Endothelial cell of umbilical vein (primary cell): ENCODE results near the gene CUL3. TPM values are rescaled to one million over a fixed set of nuclear protein-coding genes. Genes with fewer than 3 reads are reported as not detected.

Experiments
- BruUV-seq: library from RNA; stranded (reverse); fragments of 400-500 nt; replicated peaks from 2 replicates; lab custom pipeline; 2021; lab: Mats Ljungman, UMichigan
- CTCF ChIA-PET: fragments of 300-600, 350-600 bp; sonication (Branson Sonifier 250); formaldehyde crosslinking; loops from one replicate; lab custom pipeline; 2021; ENCODE audit warnings: antibody characterized with exemption, inconsistent platforms; lab: Charles Lee
- POLR2A ChIA-PET: fragments of 300-600, 350-600 bp; sonication (Branson Sonifier 250); formaldehyde crosslinking; loops from one replicate; lab custom pipeline; 2021; ENCODE audit warnings: antibody characterized with exemption, inconsistent platforms; lab: Charles Lee
- DNase-seq: peaks from one replicate; pipeline ENCODE4 v3.0.0-alpha.2; 2011; ENCODE audit warnings: low read depth, low spot score
- FAIRE-seq: peaks from 2 replicates; lab custom pipeline; 2011; peaks lifted over from hg19 to GRCh38; lab: Jason Lieb, UNC
- H2AFZ ChIP-seq: 2 replicates; pipeline ENCODE4 v1.6.0; 2012; ENCODE audit warnings: low read depth, low read length, control low read depth, inconsistent platforms
- H3K27ac ChIP-seq: 2 replicates; pipeline ENCODE4 v1.5.1; 2011; ENCODE audit warnings: low read depth, mild to moderate bottlenecking, control low read depth, low read length, moderate library complexity; ENCODE audit not compliant: insufficient read depth
- H3K27me3 ChIP-seq, 2 experiments: 2 replicates each; pipeline versions ENCODE4 v1.6.0 to v1.6.1; 2011; ENCODE audit warnings: low read length in 2 of 2, mixed read lengths in 1 of 2; ENCODE audit not compliant: control insufficient read depth in 2 of 2, insufficient read depth in 2 of 2
- H3K36me3 ChIP-seq, 2 experiments: 2 replicates in 1 of 2; 3 replicates in 1 of 2; pipeline ENCODE4 v1.5.1; 2011; ENCODE audit warnings: low read length in 2 of 2, mild to moderate bottlenecking in 1 of 2, moderate library complexity in 1 of 2; ENCODE audit not compliant: control insufficient read depth in 2 of 2, insufficient read depth in 2 of 2; ENCODE audit errors: extremely low read depth in 1 of 2
- H3K4me1 ChIP-seq: 3 replicates; pipeline ENCODE4 v1.5.1; 2011; ENCODE audit warnings: mild to moderate bottlenecking, low read length; ENCODE audit not compliant: control insufficient read depth, insufficient read depth; ENCODE audit errors: extremely low read depth
- H3K4me2 ChIP-seq: 2 replicates; pipeline ENCODE4 v1.6.1; 2011; ENCODE audit warnings: low read length, control low read depth, mixed read lengths; ENCODE audit not compliant: insufficient read depth
- H3K4me3 ChIP-seq, 3 experiments: fragments of 200-600 bp in 1 of 3; sonication (generic), shearing (Covaris generic) in 1 of 3; replicated peaks in 1 of 3; 2 replicates each; pipeline ENCODE4 v1.5.1; 2011 to 2016; ENCODE audit warnings: control low read depth in 3 of 3, low read length in 3 of 3, mild to moderate bottlenecking in 2 of 3, inconsistent platforms in 1 of 3, low read depth in 1 of 3, moderate library complexity in 1 of 3; ENCODE audit not compliant: insufficient read depth in 1 of 3
- H3K79me2 ChIP-seq: 2 replicates; pipeline ENCODE4 v1.6.0; 2012; ENCODE audit warnings: low read length, inconsistent platforms; ENCODE audit not compliant: control insufficient read depth, insufficient read depth
- H3K9ac ChIP-seq: replicated peaks from 2 replicates; pipeline ENCODE3; 2011; ENCODE audit warnings: low read length, control low read depth; ENCODE audit not compliant: insufficient read depth; ENCODE audit errors: extremely low read depth
- H3K9me1 ChIP-seq: replicated peaks from 3 replicates; pipeline ENCODE4 v1.6.0; 2011; ENCODE audit warnings: mild to moderate bottlenecking, low read length; ENCODE audit not compliant: control insufficient read depth, insufficient read depth; ENCODE audit errors: extremely low read depth
- H3K9me3 ChIP-seq: replicated peaks from 2 replicates; pipeline ENCODE4 v1.5.1; 2012; ENCODE audit warnings: low read length, inconsistent platforms; ENCODE audit not compliant: control insufficient read depth, insufficient read depth
- H4K20me1 ChIP-seq: replicated peaks from 2 replicates; pipeline ENCODE3; 2011; ENCODE audit warnings: mild to moderate bottlenecking, low read length; ENCODE audit not compliant: control insufficient read depth, insufficient read depth; ENCODE audit errors: extremely low read depth
- CTCF ChIP-seq, 2 donors: IDR thresholded peaks; 1 replicate in 1 of 2; 2 replicates in 1 of 2; pipeline ENCODE4 v1.5.1; 2011; ENCODE audit warnings: low read length in 2 of 2, mild to moderate bottlenecking in 2 of 2, moderate library complexity in 2 of 2, control low read depth in 1 of 2, inconsistent platforms in 1 of 2, low read depth in 1 of 2; ENCODE audit not compliant: insufficient read depth in 1 of 2; ENCODE audit errors: extremely low read depth in 1 of 2
- EZH2 ChIP-seq: IDR thresholded peaks from 2 replicates; pipeline ENCODE4 v1.6.1; 2012; ENCODE audit warnings: borderline replicate concordance, low read depth, mild to moderate bottlenecking, moderate library complexity, low read length, inconsistent platforms; ENCODE audit not compliant: severe bottlenecking
- FOS ChIP-seq: IDR thresholded peaks from 2 replicates; pipeline ENCODE4 v1.6.1; 2011; ENCODE audit warnings: mild to moderate bottlenecking, low read length, moderate library complexity, borderline replicate concordance; ENCODE audit not compliant: insufficient read depth
- GATA2 ChIP-seq: IDR thresholded peaks from 2 replicates; pipeline ENCODE4 v1.7.0; 2011; ENCODE audit warnings: low read depth, mild to moderate bottlenecking, moderate library complexity, mixed read lengths, low read length; ENCODE audit not compliant: insufficient read length, insufficient read depth
- JUN ChIP-seq: IDR thresholded peaks from 2 replicates; pipeline ENCODE4 v1.6.1; 2011; ENCODE audit warnings: borderline replicate concordance, low read depth; ENCODE audit not compliant: insufficient read length, insufficient read depth
- MYC ChIP-seq: IDR thresholded peaks from one replicate; pipeline ENCODE4 v1.6.1; 2011; ENCODE audit warnings: mild to moderate bottlenecking, low read depth, low read length
- POLR2A ChIP-seq: IDR thresholded peaks from 2 replicates; pipeline ENCODE4 v1.6.1; 2012; ENCODE audit warnings: low read depth, mild to moderate bottlenecking, control low read depth, low read length
- POLR2AphosphoS5 ChIP-seq: IDR thresholded peaks from 2 replicates; pipeline ENCODE4 v1.6.1; 2012; ENCODE audit warnings: low read depth, mild to moderate bottlenecking, control low read depth, low read length, moderate library complexity; ENCODE audit not compliant: insufficient read depth
- dilution Hi-C: fragments of 300-500 bp; cut with MboI; formaldehyde crosslinking; loops from one replicate; pipeline ENCODE4 v1.15.0; 2019; ENCODE audit warnings: low sequenced_read_pairs; ENCODE audit not compliant: extremely low pct_ligation_motif_present
- intact Hi-C: fragments of 100-400 bp; cut with micrococcal nuclease; formaldehyde crosslinking; loops from one replicate; pipeline ENCODE4 v1.10.0; 2022
- polyA plus RNA-seq, 4 experiments: library from polyadenylated mRNA; depleted of rRNA in 3 of 4; stranded (reverse) in 3 of 4; unstranded in 1 of 4; fragments of >200 nt; gene quantifications; 2 replicates each; pipeline versions ENCODE4 v1.2.1 to v1.2.3, GENCODE V29; 2011 to 2012; ENCODE audit warnings: missing spikeins in 1 of 4
- total RNA-seq: library from RNA; stranded (reverse); gene quantifications from 2 replicates; pipeline ENCODE4 v1.2.3, GENCODE V29; 2021
- TF ChIP-seq, protein P1 (sequence below): IDR thresholded peaks from 2 replicates; pipeline ENCODE4 v1.6.1; 2011; ENCODE audit not compliant: insufficient read depth, insufficient read length

The CUL3 gene
- total and polyA plus RNA-seq, 2 donors (not counting 3 experiments of a cell fraction or from before 2014, with no cell fraction given) = 22.7 to 82.3 TPM

DNA sequence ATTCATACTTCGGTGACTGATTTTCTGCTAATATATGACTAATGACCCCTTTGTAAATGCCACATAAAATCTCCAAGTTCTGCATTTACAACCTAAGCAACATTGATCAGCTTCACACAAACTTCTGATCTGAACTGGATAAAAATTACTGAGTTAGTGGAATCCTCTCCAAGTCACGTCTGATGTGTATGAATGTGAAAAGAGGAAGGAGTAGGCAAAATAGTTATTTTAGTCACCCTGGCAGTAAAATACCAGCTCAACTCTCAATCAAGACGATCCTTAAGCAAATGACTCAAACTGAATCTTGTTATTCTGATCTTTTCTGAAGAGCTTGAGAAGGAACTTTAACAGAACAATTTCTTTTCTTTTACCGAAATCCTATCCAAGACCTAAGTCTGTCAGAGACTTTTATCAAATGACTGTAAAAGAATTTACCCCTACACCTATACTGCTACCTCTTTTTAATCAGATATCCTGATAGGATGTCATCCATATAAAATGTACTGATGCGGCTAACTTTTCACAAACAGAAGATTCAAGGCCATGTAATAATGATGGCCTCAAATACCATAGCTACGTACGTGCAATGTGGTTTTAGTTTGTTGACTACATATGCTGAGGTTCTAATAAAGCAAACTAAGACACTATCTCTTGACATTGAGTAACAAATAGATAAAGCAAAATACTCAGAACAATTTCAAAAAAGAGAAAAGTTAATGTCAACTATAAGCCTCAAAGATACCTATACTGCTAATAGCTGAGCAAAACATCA, 23.7 kb downstream of the CUL3 start:
- Histone ChIP-seq H3K4me2 (no peak overlapping the region), H4K20me1 (peaks cover 34% of the 10 kb centered on the region), H2AFZ (no peak overlapping the region), H3K9me1 (no peaks in the 10 kb centered on the region), H3K9me3 (no peaks in the 10 kb centered on the region), H3K9ac (no peak overlapping the region), H3K36me3 (no peaks in the 10 kb centered on the region), H3K4me1 (peaks cover 2% of the 10 kb centered on the region), H3K79me2 (peaks cover 92% of the 10 kb centered on the region), H3K27ac (no peak overlapping the region), H3K27me3 (no peaks in the 10 kb centered on the region), H3K4me3 (no peak overlapping the region)
- no peak for DNase-seq
- FAIRE-seq = no peak
- intact Hi-C loops = no loop called here
- no TSS peak for BruUV-seq
- POLR2A ChIA-PET = no interaction called here
- dilution Hi-C loops = no loop called here
- CTCF ChIA-PET = interaction anchor here (0.9 to 1.6 kb wide), 3 partner anchors 11 to 18 kb away, joined by 4 read pairs; no protein-coding TSS in a partner anchor
- TF ChIP-seq MYC (no peak), CTCF (IDR thresholded peaks at IDR 0.05; ENCODE audit: extremely low read depth in 1 of 2, insufficient read depth in 1 of 2, low read depth in 1 of 2, low read length in 2 of 2) (no peak), JUN (no peak), POLR2AphosphoS5 (no peak), EZH2 (no peak), POLR2A (no peak), GATA2 (no peak), FOS (no peak)
- TF ChIP-seq, protein P1, sequence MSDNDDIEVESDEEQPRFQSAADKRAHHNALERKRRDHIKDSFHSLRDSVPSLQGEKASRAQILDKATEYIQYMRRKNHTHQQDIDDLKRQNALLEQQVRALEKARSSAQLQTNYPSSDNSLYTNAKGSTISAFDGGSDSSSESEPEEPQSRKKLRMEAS = no peak
